ENCODE data around the gene RBL2. TPM values are rescaled to one million over a fixed set of nuclear protein-coding genes. Genes with fewer than 3 reads are reported as not detected.

RBL2 gene
- total RNA-seq, 1 donor from 2014 or later, result 59.2 TPM

- TF ChIP-seq CTCF (IDR thresholded peaks at IDR 0.05; ENCODE audit: unreplicated experiment), result no peak
- Mint-ChIP-seq H3K27ac (no peak overlapping the region), H3K27me3 (ENCODE audit: low read depth) (no peaks in the 10 kb centered on the region), H3K4me1 (peaks cover 17% of the 10 kb centered on the region), H3K36me3 (peaks cover 27% of the 10 kb centered on the region), H3K9me3 (no peaks in the 10 kb centered on the region), H3K4me3 (no peak overlapping the region)
- DNase-seq (ENCODE audit: low spot score in 2 of 2, unreplicated experiment in 2 of 2), result no peak
Observed at GRCh38 chr16:53453928-53454327, 19.7 kb downstream of the RBL2 start.

- no peak for TF ChIP-seq CTCF (IDR thresholded peaks at IDR 0.05; ENCODE audit: unreplicated experiment)
- Mint-ChIP-seq H3K27ac (no peak overlapping the region), H3K36me3 (peaks cover 37% of the 10 kb centered on the region), H3K4me1 (peaks cover 19% of the 10 kb centered on the region), H3K4me3 (no peak overlapping the region), H3K9me3 (no peaks in the 10 kb centered on the region), H3K27me3 (ENCODE audit: low read depth) (no peaks in the 10 kb centered on the region)
- no peak for DNase-seq (ENCODE audit: low spot score in 2 of 2, unreplicated experiment in 2 of 2)
Observed at GRCh38 chr16:53456625-53457024, 22.4 kb downstream of the RBL2 start.

GRCh38 chr16:53457670-53458069 is 23.4 kb downstream of the RBL2 start:
- Mint-ChIP-seq H3K27me3 (ENCODE audit: low read depth) (no peaks in the 10 kb centered on the region), H3K27ac (no peak overlapping the region), H3K4me1 (peaks cover 19% of the 10 kb centered on the region), H3K36me3 (peaks cover 36% of the 10 kb centered on the region), H3K4me3 (no peak overlapping the region), H3K9me3 (no peaks in the 10 kb centered on the region)
- DNase-seq (ENCODE audit: low spot score in 2 of 2, unreplicated experiment in 2 of 2), result no peak
- no peak for TF ChIP-seq CTCF (IDR thresholded peaks at IDR 0.05; ENCODE audit: unreplicated experiment)

- Mint-ChIP-seq H3K27me3 (ENCODE audit: low read depth) (no peaks in the 10 kb centered on the region), H3K36me3 (peaks cover 36% of the 10 kb centered on the region), H3K27ac (peak overlapping the region; percentile 53), H3K4me1 (peaks cover 19% of the 10 kb centered on the region), H3K9me3 (no peaks in the 10 kb centered on the region), H3K4me3 (no peak overlapping the region)
- TF ChIP-seq CTCF (IDR thresholded peaks at IDR 0.05; ENCODE audit: unreplicated experiment), result no peak
- DNase-seq (ENCODE audit: low spot score in 2 of 2, unreplicated experiment in 2 of 2), result no peak
Observed at GRCh38 chr16:53458635-53459034, 24.4 kb downstream of the RBL2 start.

- Mint-ChIP-seq H3K4me1 (peaks cover 6% of the 10 kb centered on the region), H3K4me3 (no peak overlapping the region), H3K36me3 (peaks cover 25% of the 10 kb centered on the region), H3K27me3 (ENCODE audit: low read depth) (no peaks in the 10 kb centered on the region), H3K27ac (peak overlapping the region; percentile 47), H3K9me3 (no peaks in the 10 kb centered on the region)
- TF ChIP-seq CTCF (IDR thresholded peaks at IDR 0.05; ENCODE audit: unreplicated experiment), result no peak
- DNase-seq (ENCODE audit: low spot score in 2 of 2, unreplicated experiment in 2 of 2), result no peak
Observed at GRCh38 chr16:53465606-53466280, 31.5 kb downstream of the RBL2 start.

Measured in mesothelial cell of epicardium (in vitro differentiated cells).